Measurements from ENCODE around the gene STRADA. TPM values are rescaled to one million over a fixed set of nuclear protein-coding genes. Genes with fewer than 3 reads are reported as not detected.

STRADA gene
- total RNA-seq (10 to 100 TPM; 55.3 to 78.7 TPM), polyA plus RNA-seq (ENCODE audit: insufficient read depth, low read depth, low replicate concordance) (142 TPM)
- long read RNA-seq, donor 1, transcript STRADA-222 (1 exons, 3,685 nt): major isoform, 5 of 9 reads
- long read RNA-seq, donor 1, partial matches to known transcripts: 0 of 9 reads
- long read RNA-seq, donor 1, other reads (novel, unspliced or antisense): 0 of 9 reads
- long read RNA-seq, donor 2, partial matches to known transcripts: 0 of 3 reads
- long read RNA-seq, donor 2, other reads (novel, unspliced or antisense): 0 of 3 reads

DNA sequence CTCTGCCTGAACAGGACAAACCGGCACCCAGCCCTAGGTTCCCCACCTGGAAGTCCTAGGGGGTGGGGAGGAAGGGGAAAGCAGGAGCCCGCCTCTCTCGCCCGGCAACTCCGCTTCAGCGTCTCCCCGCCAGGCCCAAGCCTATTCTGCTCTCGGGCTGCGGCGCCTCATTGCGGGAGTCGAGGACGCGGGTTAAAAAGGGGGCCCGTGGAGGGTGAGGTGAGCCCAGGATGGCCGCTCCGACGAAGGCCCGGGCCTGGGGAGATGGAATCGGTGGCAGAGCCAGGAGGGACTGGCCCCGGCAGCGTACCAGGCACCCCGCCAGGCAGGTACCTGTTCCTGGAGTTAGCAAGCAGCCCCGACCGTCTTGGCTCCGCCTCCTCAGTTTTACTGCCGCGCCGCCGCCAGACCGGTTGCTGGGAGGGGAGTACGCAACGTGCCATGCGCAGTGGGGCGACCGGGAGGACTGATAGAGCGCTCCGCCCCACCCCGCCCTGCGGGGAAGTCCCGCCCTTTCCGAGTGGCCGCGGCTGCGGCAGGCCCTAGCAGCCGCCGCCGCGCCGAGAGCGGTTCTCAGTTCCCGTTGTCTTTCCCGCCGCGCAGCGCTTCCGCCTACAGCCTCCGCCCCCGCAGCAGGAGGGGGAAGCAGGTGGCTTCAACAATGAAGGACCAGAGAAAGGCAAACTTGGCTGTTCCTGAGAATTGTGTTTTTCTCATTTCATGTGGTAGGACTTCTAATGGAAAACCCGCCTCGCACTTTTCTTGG is at the start of gene STRADA:
Gene STRADA (minus strand): TSS at position 392 of the 766 bp plus-strand sequence. CDS start 13,430 bp downstream, outside the sequence.
- TF ChIP-seq POLR2A (IDR thresholded peaks at IDR 0.05): peak; percentile 32
- TF ChIP-seq, protein P1, sequence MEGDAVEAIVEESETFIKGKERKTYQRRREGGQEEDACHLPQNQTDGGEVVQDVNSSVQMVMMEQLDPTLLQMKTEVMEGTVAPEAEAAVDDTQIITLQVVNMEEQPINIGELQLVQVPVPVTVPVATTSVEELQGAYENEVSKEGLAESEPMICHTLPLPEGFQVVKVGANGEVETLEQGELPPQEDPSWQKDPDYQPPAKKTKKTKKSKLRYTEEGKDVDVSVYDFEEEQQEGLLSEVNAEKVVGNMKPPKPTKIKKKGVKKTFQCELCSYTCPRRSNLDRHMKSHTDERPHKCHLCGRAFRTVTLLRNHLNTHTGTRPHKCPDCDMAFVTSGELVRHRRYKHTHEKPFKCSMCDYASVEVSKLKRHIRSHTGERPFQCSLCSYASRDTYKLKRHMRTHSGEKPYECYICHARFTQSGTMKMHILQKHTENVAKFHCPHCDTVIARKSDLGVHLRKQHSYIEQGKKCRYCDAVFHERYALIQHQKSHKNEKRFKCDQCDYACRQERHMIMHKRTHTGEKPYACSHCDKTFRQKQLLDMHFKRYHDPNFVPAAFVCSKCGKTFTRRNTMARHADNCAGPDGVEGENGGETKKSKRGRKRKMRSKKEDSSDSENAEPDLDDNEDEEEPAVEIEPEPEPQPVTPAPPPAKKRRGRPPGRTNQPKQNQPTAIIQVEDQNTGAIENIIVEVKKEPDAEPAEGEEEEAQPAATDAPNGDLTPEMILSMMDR (IDR thresholded peaks at IDR 0.05): no peak
- peak within 1 kb of the TSS; percentile 77 to 80 for H3K4me3 ChIP-seq
- H3K36me3 ChIP-seq (ENCODE audit: low read depth, missing control alignments): no peaks in the 10 kb centered on the region
- H3K27me3 ChIP-seq: no peaks in the 10 kb centered on the region
- 0% methylated on average over 25 to 38 of the region's 61 CpGs for WGBS, 2 donors
- DNase-seq: peak; percentile 99
- no peaks in the 10 kb centered on the region for H3K9me3 ChIP-seq
- H3K27ac ChIP-seq: peak within 1 kb of the TSS; percentile 66 to 87
- intact Hi-C loops (cut with DNase I; ENCODE audit: low total_unique reads): no loop called here
- H3K4me1 ChIP-seq: peaks cover 7% of the 10 kb centered on the region

DNA sequence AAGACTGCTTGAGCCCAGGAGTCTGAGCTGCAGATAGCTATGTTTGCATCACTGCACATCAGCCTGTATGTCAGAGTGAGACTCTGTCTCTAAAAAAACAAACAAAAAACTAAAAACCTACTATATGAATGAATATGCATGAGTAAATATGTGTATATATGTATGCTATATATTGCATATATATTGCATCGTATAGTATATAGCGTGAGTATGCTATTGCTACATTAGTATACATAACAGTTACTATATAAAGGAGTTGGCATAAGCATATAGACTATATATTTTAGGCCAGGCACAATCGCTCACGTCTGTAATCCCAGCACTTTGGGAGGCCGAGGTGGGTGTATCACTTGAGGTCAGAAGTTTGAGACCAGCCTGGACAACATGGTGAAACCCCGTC is 48.5 kb upstream of the STRADA start:
- Histone ChIP-seq H3K4me3 (no peak overlapping the region), H3K4me1 (no peaks in the 10 kb centered on the region), H3K27ac (no peak overlapping the region), H3K36me3 (ENCODE audit: low read depth, missing control alignments) (no peaks in the 10 kb centered on the region), H3K27me3 (no peaks in the 10 kb centered on the region), H3K9me3 (no peaks in the 10 kb centered on the region)
- intact Hi-C loops (cut with DNase I; ENCODE audit: low total_unique reads): no loop called here
- DNase-seq: no peak
- WGBS, 2 donors: 85 to 92% methylated on average over 6 of the region's 6 CpGs
- TF ChIP-seq, protein P1 (IDR thresholded peaks at IDR 0.05): no peak
- TF ChIP-seq POLR2A (IDR thresholded peaks at IDR 0.05): no peak

GRCh38 chr17:63786971-63787711 is 45.5 kb upstream of the STRADA start:
- WGBS, 2 donors: 90 to 94% methylated on average over 13 of the region's 13 CpGs
- Histone ChIP-seq H3K4me1 (no peaks in the 10 kb centered on the region), H3K9me3 (no peaks in the 10 kb centered on the region)

DNA sequence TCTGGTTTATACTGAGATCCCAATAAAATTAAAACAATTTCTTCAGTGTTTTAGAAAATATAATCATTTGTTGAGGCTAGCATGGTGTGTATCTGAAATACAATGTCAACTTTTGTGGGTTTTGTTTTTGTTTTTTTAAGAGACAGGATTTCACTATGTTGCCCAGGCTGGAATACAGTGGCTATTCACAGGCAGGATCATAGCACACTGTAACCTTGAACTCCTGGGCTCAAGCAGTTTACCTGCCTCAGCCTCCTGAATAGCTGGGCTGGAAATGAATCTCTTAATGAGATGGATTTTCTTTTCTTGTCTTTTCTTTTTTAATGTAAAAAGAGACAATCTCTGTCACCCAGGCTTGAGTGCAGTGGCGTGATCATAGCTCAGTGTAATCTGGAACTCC is 44.5 kb upstream of the STRADA start:
- DNase-seq: no peak
- Histone ChIP-seq H3K36me3 (ENCODE audit: low read depth, missing control alignments) (no peaks in the 10 kb centered on the region), H3K4me1 (no peaks in the 10 kb centered on the region), H3K4me3 (no peak overlapping the region), H3K27ac (no peak overlapping the region), H3K27me3 (no peaks in the 10 kb centered on the region), H3K9me3 (no peaks in the 10 kb centered on the region)
- intact Hi-C loops (cut with DNase I; ENCODE audit: low total_unique reads): no loop called here
- TF ChIP-seq POLR2A (IDR thresholded peaks at IDR 0.05): no peak
- TF ChIP-seq, protein P1 (IDR thresholded peaks at IDR 0.05): no peak
- 81 to 91% methylated on average over 1 of the region's 1 CpG for WGBS, 2 donors

More at GRCh38 chr17:63786971-63787711, 45.5 kb upstream of the STRADA start:
- intact Hi-C loops (cut with DNase I; ENCODE audit: low total_unique reads): no loop called here
- no peak for TF ChIP-seq POLR2A (IDR thresholded peaks at IDR 0.05)
- TF ChIP-seq, protein P1 (IDR thresholded peaks at IDR 0.05): no peak
- DNase-seq: no peak
- Histone ChIP-seq H3K36me3 (ENCODE audit: low read depth, missing control alignments) (no peaks in the 10 kb centered on the region), H3K27ac (no peak overlapping the region), H3K4me3 (no peak overlapping the region), H3K27me3 (no peaks in the 10 kb centered on the region)
